NCI-H2196 treated with DMSO at 0.1 percent for 48 hours (cell line): ENCODE results near the gene PEMT.

ENCODE experiments used
- DNase-seq: peaks from one replicate; lab custom pipeline; 2025; ENCODE audit not compliant: unreplicated experiment; lab: John Stamatoyannopoulos, UW

The PEMT gene

GRCh38 chr17:17503566-17504130 lies 87.9 kb downstream of the PEMT start:
- no peak for DNase-seq

- DNase-seq: no peak
These were observed 88.6 kb downstream of the PEMT start for GRCh38 chr17:17502741-17503565.

GRCh38 chr17:17500999-17501605 lies 90.4 kb downstream of the PEMT start:
- DNase-seq: no peak

GRCh38 chr17:17499402-17500145 lies 91.9 kb downstream of the PEMT start:
- no peak for DNase-seq

GRCh38 chr17:17498606-17499301 lies 92.8 kb downstream of the PEMT start:
- no peak for DNase-seq

GRCh38 chr17:17497845-17498520 lies 93.5 kb downstream of the PEMT start:
- no peak for DNase-seq

- no peak for DNase-seq
These were observed 94.3 kb downstream of the PEMT start for GRCh38 chr17:17497065-17497844.

GRCh38 chr17:17496189-17497064 lies 95.1 kb downstream of the PEMT start, which contains the start of gene RASD1:
RASD1 (minus strand) TSS chr17:17496395; CDS start chr17:17496181, 214 bp downstream.
- peak; percentile 41 for DNase-seq

- no peak for DNase-seq
These were observed 95.8 kb downstream of the PEMT start for GRCh38 chr17:17495536-17496188.

GRCh38 chr17:17494870-17495535 lies 96.5 kb downstream of the PEMT start:
- DNase-seq: no peak

- no peak for DNase-seq
These were observed 97.0 kb downstream of the PEMT start for GRCh38 chr17:17494499-17494869.

GRCh38 chr17:17493986-17494466 lies 97.5 kb downstream of the PEMT start:
- DNase-seq: no peak

GRCh38 chr17:17493249-17493985 lies 98.1 kb downstream of the PEMT start:
- no peak for DNase-seq

GRCh38 chr17:17492571-17492970 lies 98.9 kb downstream of the PEMT start:
- DNase-seq: no peak

GRCh38 chr17:17492085-17492484 lies 99.4 kb downstream of the PEMT start:
- DNase-seq: no peak

- DNase-seq: no peak
These were observed 99.9 kb downstream of the PEMT start for GRCh38 chr17:17491546-17491988.

- no peak for DNase-seq
These were observed 100.5 kb downstream of the PEMT start for GRCh38 chr17:17491031-17491471.
